GM18517 (cell line): ENCODE data around the gene SLC12A8.

Experiments used
- ATAC-seq: cut with Tn5 transposase; IDR thresholded peaks from one replicate; pipeline ENCODE4 v1.9.1; 2021; ENCODE audit warnings: mild to moderate bottlenecking, moderate library complexity; ENCODE audit not compliant: unreplicated experiment

The SLC12A8 gene

GRCh38 chr3:125140818-125141595, 71.5 kb downstream of the SLC12A8 start:
- no peak for ATAC-seq

- ATAC-seq = no peak
Measured at GRCh38 chr3:125140011-125140817, 72.3 kb downstream of the SLC12A8 start.

- no peak for ATAC-seq
Measured at GRCh38 chr3:125139386-125139785, 73.2 kb downstream of the SLC12A8 start.

GRCh38 chr3:125137358-125138033, 75.1 kb downstream of the SLC12A8 start:
- no peak for ATAC-seq

GRCh38 chr3:125136966-125137357, 75.6 kb downstream of the SLC12A8 start:
- no peak for ATAC-seq

GRCh38 chr3:125136515-125136914, 76.0 kb downstream of the SLC12A8 start:
- ATAC-seq = no peak

- no peak for ATAC-seq
Measured at GRCh38 chr3:125134952-125135351, 77.6 kb downstream of the SLC12A8 start.

GRCh38 chr3:125132815-125133214, 79.7 kb downstream of the SLC12A8 start:
- ATAC-seq = no peak

GRCh38 chr3:125129512-125129997, 83.0 kb downstream of the SLC12A8 start:
- ATAC-seq = no peak

GRCh38 chr3:125128861-125129501, 83.6 kb downstream of the SLC12A8 start:
- ATAC-seq = no peak

GRCh38 chr3:125126323-125126722, 86.2 kb downstream of the SLC12A8 start:
- no peak for ATAC-seq

GRCh38 chr3:125125821-125126245, 86.7 kb downstream of the SLC12A8 start:
- no peak for ATAC-seq

- no peak for ATAC-seq
Measured at GRCh38 chr3:125123451-125124305, 88.9 kb downstream of the SLC12A8 start.

- no peak for ATAC-seq
Measured at GRCh38 chr3:125121246-125122010, 91.1 kb downstream of the SLC12A8 start.

GRCh38 chr3:125120379-125121122, 92.0 kb downstream of the SLC12A8 start:
- ATAC-seq = no peak

GRCh38 chr3:125119752-125120378, 92.7 kb downstream of the SLC12A8 start:
- peak; percentile 77 for ATAC-seq

GRCh38 chr3:125118600-125118999, 93.9 kb downstream of the SLC12A8 start:
- no peak for ATAC-seq

GRCh38 chr3:125117631-125118191, 94.8 kb downstream of the SLC12A8 start:
- ATAC-seq = no peak
